Trophoblast cell (in vitro differentiated cells and primary cell): Measurements from ENCODE around the gene CEP41.
A peak's percentile ranks its signal among the peaks of the same experiment; 100 is the strongest.

ENCODE experiments used
- DNase-seq, 2 donors: peaks; one replicate each; pipeline ENCODE4 v3.0.0-alpha.2; 2016
- H2AFZ ChIP-seq: 2 replicates; pipeline ENCODE4 v1.6.1; 2013; ENCODE audit warnings: low read length, moderate library complexity, mild to moderate bottlenecking; ENCODE audit not compliant: insufficient read depth, poor library complexity
- H2AK5ac ChIP-seq: 2 replicates; pipeline ENCODE4 v1.6.1; 2013; ENCODE audit warnings: mild to moderate bottlenecking, low read length
- H2BK120ac ChIP-seq: 2 replicates; pipeline ENCODE4 v1.6.1; 2013; ENCODE audit warnings: low read length, mild to moderate bottlenecking, moderate library complexity; ENCODE audit not compliant: insufficient read depth, poor library complexity
- H2BK12ac ChIP-seq: 2 replicates; pipeline ENCODE4 v1.6.1; 2013; ENCODE audit warnings: mild to moderate bottlenecking, low read length, moderate library complexity
- H2BK5ac ChIP-seq: 2 replicates; pipeline ENCODE4 v1.6.1; 2013; ENCODE audit warnings: low read length, low read depth, moderate library complexity, mild to moderate bottlenecking; ENCODE audit not compliant: poor library complexity
- H3K14ac ChIP-seq: 2 replicates; pipeline ENCODE4 v1.6.1; 2013; ENCODE audit warnings: mild to moderate bottlenecking, low read length
- H3K18ac ChIP-seq: 2 replicates; pipeline ENCODE4 v1.6.1; 2013; ENCODE audit warnings: mild to moderate bottlenecking, low read length
- H3K23ac ChIP-seq: 2 replicates; pipeline ENCODE4 v1.6.1; 2013; ENCODE audit warnings: low read length
- H3K27ac ChIP-seq: 2 replicates; pipeline ENCODE4 v1.5.1; 2013; ENCODE audit warnings: low read depth, mild to moderate bottlenecking, inconsistent platforms, low read length, moderate library complexity
- H3K27me3 ChIP-seq: 2 replicates; pipeline ENCODE4 v1.6.1; 2013; ENCODE audit warnings: inconsistent platforms, mild to moderate bottlenecking, low read length, moderate library complexity; ENCODE audit not compliant: insufficient read depth
- H3K36me3 ChIP-seq, 2 experiments: 1 replicate in 1 of 2; 2 replicates in 1 of 2; pipeline ENCODE4 v1.6.1; 2013; ENCODE audit warnings: low read length in 2 of 2, mild to moderate bottlenecking in 2 of 2, moderate library complexity in 1 of 2; ENCODE audit not compliant: insufficient read depth in 2 of 2, control insufficient read depth in 1 of 2
- H3K4ac ChIP-seq: 2 replicates; pipeline ENCODE4 v1.6.1; 2013; ENCODE audit warnings: low read depth, mild to moderate bottlenecking, low read length, moderate library complexity
- H3K4me1 ChIP-seq, 2 experiments: 1 replicate in 1 of 2; 2 replicates in 1 of 2; pipeline ENCODE4 v1.6.1; 2013; ENCODE audit warnings: low read length in 2 of 2, mild to moderate bottlenecking in 2 of 2, moderate library complexity in 1 of 2; ENCODE audit not compliant: insufficient read depth in 2 of 2, control insufficient read depth in 1 of 2
- H3K4me2 ChIP-seq: 2 replicates; pipeline ENCODE4 v1.6.1; 2013; ENCODE audit warnings: inconsistent platforms, mild to moderate bottlenecking, low read length, moderate library complexity
- H3K4me3 ChIP-seq: 2 replicates; pipeline ENCODE4 v1.5.1; 2013; ENCODE audit warnings: mild to moderate bottlenecking, low read depth, low read length, inconsistent platforms
- H3K79me1 ChIP-seq: one replicate; pipeline ENCODE4 v1.6.1; 2013; ENCODE audit warnings: low read length
- H3K79me2 ChIP-seq: 2 replicates; pipeline ENCODE4 v1.6.1; 2013; ENCODE audit warnings: low read length, mild to moderate bottlenecking; ENCODE audit not compliant: control insufficient read depth, insufficient read depth, poor library complexity
- H3K9ac ChIP-seq: 2 replicates; pipeline ENCODE4 v1.6.1; 2013; ENCODE audit warnings: mild to moderate bottlenecking, low read length
- H3K9me3 ChIP-seq: 2 replicates; pipeline ENCODE4 v1.6.1; 2013; ENCODE audit warnings: low read depth, mild to moderate bottlenecking, control low read depth, inconsistent platforms, low read length; ENCODE audit not compliant: insufficient read depth
- H4K12ac ChIP-seq: 2 replicates; pipeline ENCODE4 v1.6.1; 2013; ENCODE audit warnings: low read depth, mild to moderate bottlenecking, low read length, moderate library complexity
- H4K8ac ChIP-seq: 2 replicates; pipeline ENCODE4 v1.6.1; 2013; ENCODE audit warnings: low read depth, mild to moderate bottlenecking, low read length, moderate library complexity
- H4K91ac ChIP-seq: one replicate; pipeline ENCODE4 v1.6.1; 2013; ENCODE audit warnings: low read depth, mild to moderate bottlenecking, low read length, moderate library complexity
- WGBS: extraction: QIAGEN DNeasy Blood & Tissue Kit; methylation state at CpG from one replicate; pipeline ENCODE4 v1.1.7; 2013; ENCODE audit warnings: missing lambda C conversion rate; ENCODE audit not compliant: insufficient read length, insufficient coverage; ENCODE audit errors: extremely low coverage; 5-methylcytosine and 5-hydroxymethylcytosine counted together

CEP41 gene

DNA sequence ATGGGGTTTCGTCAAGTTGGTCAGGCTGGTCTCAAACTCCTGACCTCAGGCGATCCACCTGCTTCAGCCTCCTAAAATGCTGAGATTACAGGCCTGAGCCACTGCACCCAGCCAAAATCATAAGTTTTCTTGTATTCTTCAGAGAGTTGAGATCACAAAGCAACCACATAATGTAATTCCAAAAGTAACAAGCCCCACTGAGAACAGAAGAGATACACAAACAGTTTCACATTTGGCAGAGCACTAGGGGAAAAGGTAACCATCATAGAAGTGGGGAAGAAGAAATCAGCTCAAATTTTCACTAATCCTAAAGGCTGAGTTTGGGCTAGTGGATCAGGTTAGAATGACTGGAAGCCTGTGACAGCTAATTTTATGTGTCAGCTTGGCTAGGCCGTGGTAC is 5.4 kb upstream of the CEP41 start:
- no peaks in the 10 kb centered on the region for H3K27me3 ChIP-seq
- no peak overlapping the region for H3K4ac ChIP-seq
- no peaks in the 10 kb centered on the region for H3K79me2 ChIP-seq
- H3K14ac ChIP-seq: no peak overlapping the region
- H3K4me2 ChIP-seq: no peak overlapping the region
- no peak overlapping the region for H2BK12ac ChIP-seq
- H4K8ac ChIP-seq: no peak overlapping the region
- no peaks in the 10 kb centered on the region for H3K9me3 ChIP-seq
- H2BK120ac ChIP-seq: no peak overlapping the region
- no peak overlapping the region for H3K18ac ChIP-seq
- no peak overlapping the region for H3K4me3 ChIP-seq
- H4K12ac ChIP-seq: no peak overlapping the region
- H3K79me1 ChIP-seq: peaks cover 3% of the 10 kb centered on the region
- no peak overlapping the region for H2AFZ ChIP-seq
- no peak overlapping the region for H3K9ac ChIP-seq
- WGBS: no CpG with 5 or more reads among the region's 3 CpGs
- peaks cover 0 to 3% of the 10 kb centered on the region in 2 experiments for H3K4me1 ChIP-seq
- no peak overlapping the region for H2BK5ac ChIP-seq
- H3K27ac ChIP-seq: no peak overlapping the region
- H4K91ac ChIP-seq: no peak overlapping the region
- no peak for DNase-seq
- no peaks in the 10 kb centered on the region for H3K36me3 ChIP-seq
- no peak overlapping the region for H2AK5ac ChIP-seq
- no peak overlapping the region for H3K23ac ChIP-seq

DNA sequence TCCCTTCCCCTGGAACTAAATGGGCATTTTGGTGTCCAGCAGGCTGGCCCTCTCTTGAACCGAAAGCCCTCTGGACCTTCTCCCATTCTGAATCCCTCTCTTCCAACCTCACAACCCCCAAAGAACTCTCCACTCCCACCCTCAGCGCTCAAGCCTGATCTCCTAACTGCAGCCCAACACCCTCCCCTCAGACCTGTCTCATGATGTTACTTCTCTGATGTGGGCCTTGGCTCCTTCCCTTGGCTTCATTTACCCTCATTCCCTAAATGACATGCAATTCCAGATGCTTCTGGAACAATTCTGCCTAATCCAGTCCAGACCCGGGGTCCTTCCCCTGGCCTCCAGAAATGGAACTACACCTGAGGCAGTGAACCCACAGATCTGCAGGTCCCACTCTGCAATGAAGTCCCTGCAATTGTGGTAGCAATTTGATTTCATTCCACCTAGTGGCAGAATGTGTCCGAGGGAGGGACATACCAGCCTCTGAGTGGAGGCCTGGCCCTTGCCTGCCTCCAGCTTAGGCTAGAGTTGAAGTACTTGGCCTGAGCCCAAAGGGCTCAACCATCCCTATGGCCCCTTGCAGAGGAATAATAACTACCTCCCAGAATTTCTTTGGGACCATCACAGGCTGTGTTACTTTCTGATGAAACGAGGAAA is 4.1 kb upstream of the CEP41 start:
- no peak overlapping the region for H2BK120ac ChIP-seq
- H3K79me1 ChIP-seq: peaks cover 11% of the 10 kb centered on the region
- no peak overlapping the region for H4K12ac ChIP-seq
- no peak overlapping the region for H3K14ac ChIP-seq
- H3K18ac ChIP-seq: no peak overlapping the region
- H3K4me2 ChIP-seq: no peak overlapping the region
- no CpG with 5 or more reads among the region's 5 CpGs for WGBS
- no peaks in the 10 kb centered on the region for H3K27me3 ChIP-seq
- no peak overlapping the region for H2BK12ac ChIP-seq
- H2AK5ac ChIP-seq: no peak overlapping the region
- no peaks in the 10 kb centered on the region for H3K36me3 ChIP-seq
- no peak overlapping the region for H3K9ac ChIP-seq
- H4K91ac ChIP-seq: no peak overlapping the region
- peaks cover 5 to 7% of the 10 kb centered on the region in 2 experiments for H3K4me1 ChIP-seq
- no peak for DNase-seq
- no peak overlapping the region for H2AFZ ChIP-seq
- no peak overlapping the region for H4K8ac ChIP-seq
- H3K4ac ChIP-seq: no peak overlapping the region
- H3K79me2 ChIP-seq: peaks cover 2% of the 10 kb centered on the region
- H3K9me3 ChIP-seq: no peaks in the 10 kb centered on the region
- no peak overlapping the region for H3K4me3 ChIP-seq
- no peak overlapping the region for H3K27ac ChIP-seq
- H2BK5ac ChIP-seq: no peak overlapping the region
- H3K23ac ChIP-seq: no peak overlapping the region

DNA sequence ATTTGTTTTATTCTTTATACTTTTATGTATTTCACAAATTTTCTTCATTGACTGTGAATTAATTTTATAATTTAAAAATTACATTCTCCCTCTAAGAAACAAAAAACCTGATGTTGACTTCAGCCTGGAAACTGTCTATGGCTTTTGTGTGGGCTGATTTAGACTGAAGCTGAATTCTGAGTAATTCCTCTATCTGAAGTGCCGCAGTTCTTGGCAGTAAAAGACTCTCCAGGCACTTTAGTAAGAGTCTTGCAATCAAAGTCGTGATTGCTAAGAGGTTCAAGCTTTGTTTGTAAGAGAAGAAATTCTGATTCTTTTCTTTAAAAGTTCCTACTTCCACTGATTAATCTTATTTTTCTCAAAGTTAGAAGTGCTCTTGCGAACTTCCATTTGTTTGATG is 3.4 kb upstream of the CEP41 start:
- Histone ChIP-seq H2BK120ac (no peak overlapping the region), H4K8ac (no peak overlapping the region), H4K12ac (no peak overlapping the region), H2AFZ (no peak overlapping the region), H3K79me1 (peaks cover 13% of the 10 kb centered on the region), H3K4me2 (no peak overlapping the region), H2BK12ac (no peak overlapping the region), H4K91ac (no peak overlapping the region), H3K36me3 (no peaks in the 10 kb centered on the region), H2AK5ac (no peak overlapping the region), H3K4me3 (no peak overlapping the region), H3K18ac (no peak overlapping the region), H3K4ac (no peak overlapping the region), H3K79me2 (peaks cover 2% of the 10 kb centered on the region), H3K9ac (no peak overlapping the region), H3K23ac (no peak overlapping the region), H3K27me3 (no peaks in the 10 kb centered on the region), H2BK5ac (no peak overlapping the region), H3K9me3 (no peaks in the 10 kb centered on the region), H3K14ac (no peak overlapping the region), H3K27ac (no peak overlapping the region), H3K4me1 (peaks cover 5 to 9% of the 10 kb centered on the region in 2 experiments)
- DNase-seq: no peak
- no CpG with 5 or more reads among the region's 3 CpGs for WGBS

GRCh38 chr7:130442601-130443000 is 1.8 kb upstream of the CEP41 start:
- H3K79me2 ChIP-seq: peaks cover 2% of the 10 kb centered on the region
- no peak overlapping the region for H3K18ac ChIP-seq

More at GRCh38 chr7:130442601-130443000, 1.8 kb upstream of the CEP41 start:
- no peak overlapping the region for H3K14ac ChIP-seq
- H4K8ac ChIP-seq: no peak overlapping the region
- peak overlapping the region; percentile 63 for H2BK12ac ChIP-seq
- no peaks in the 10 kb centered on the region for H3K36me3 ChIP-seq
- peaks cover 5 to 9% of the 10 kb centered on the region in 2 experiments for H3K4me1 ChIP-seq
- H3K4me3 ChIP-seq: no peak overlapping the region
- H4K91ac ChIP-seq: no peak overlapping the region
- no peak overlapping the region for H2AFZ ChIP-seq
- H3K27ac ChIP-seq: no peak overlapping the region
- no peak overlapping the region for H4K12ac ChIP-seq
- no peak overlapping the region for H3K23ac ChIP-seq
- H3K27me3 ChIP-seq: no peaks in the 10 kb centered on the region
- H3K4ac ChIP-seq: no peak overlapping the region
- H2AK5ac ChIP-seq: no peak overlapping the region
- no peak overlapping the region for H2BK5ac ChIP-seq
- no peak overlapping the region for H3K9ac ChIP-seq
- H3K9me3 ChIP-seq: no peaks in the 10 kb centered on the region
- peaks cover 13% of the 10 kb centered on the region for H3K79me1 ChIP-seq
- DNase-seq: no peak
- H2BK120ac ChIP-seq: no peak overlapping the region
- no peak overlapping the region for H3K4me2 ChIP-seq
- no CpG with 5 or more reads among the region's 7 CpGs for WGBS
